Measurements from ENCODE around the gene EPHB2. TPM values are rescaled to one million over a fixed set of nuclear protein-coding genes. Genes with fewer than 3 reads are reported as not detected.
"Not testable (repeated sequence)": the region's sequence is repeated elsewhere in the genome, so short reads cannot be mapped to it uniquely, and the experiment has no call there.

Gene EPHB2
- total RNA-seq, 1 donor from 2014 or later: 14.6 TPM

DNA sequence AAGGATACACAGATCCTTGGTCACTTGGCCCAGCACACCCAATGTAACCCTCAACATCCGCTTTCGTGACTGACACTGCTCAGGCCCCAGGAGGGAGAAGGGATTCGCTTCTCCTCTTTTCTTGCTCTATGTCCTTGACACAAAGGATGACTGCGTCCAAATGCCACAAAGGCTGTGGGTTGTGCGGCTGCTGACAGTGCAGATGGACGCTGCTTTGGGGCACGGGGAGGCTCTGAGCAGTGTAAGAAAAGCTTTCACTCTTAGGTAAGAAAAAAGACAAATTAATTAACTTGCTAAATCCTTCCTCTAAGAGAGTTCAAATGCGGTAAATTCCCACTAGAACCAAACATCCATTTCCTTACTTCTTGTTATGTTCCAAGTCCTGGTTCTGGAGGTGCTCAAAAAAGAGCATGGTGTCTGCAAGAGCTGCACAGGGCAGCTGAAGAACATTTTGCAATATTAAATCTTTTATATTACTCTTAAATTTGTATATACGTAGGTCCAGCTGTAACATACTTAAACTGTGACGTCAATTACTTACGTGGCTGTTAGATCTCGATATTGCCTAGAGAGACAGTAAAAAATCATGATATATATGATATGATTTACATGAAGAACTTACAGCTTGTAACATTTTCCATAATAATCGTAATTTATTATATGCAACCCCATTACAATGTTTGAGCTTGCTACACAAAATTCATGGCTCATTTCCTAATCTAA lies 19.4 kb upstream of the EPHB2 start:
- DNase-seq (ENCODE audit: low spot score): no peak

DNA sequence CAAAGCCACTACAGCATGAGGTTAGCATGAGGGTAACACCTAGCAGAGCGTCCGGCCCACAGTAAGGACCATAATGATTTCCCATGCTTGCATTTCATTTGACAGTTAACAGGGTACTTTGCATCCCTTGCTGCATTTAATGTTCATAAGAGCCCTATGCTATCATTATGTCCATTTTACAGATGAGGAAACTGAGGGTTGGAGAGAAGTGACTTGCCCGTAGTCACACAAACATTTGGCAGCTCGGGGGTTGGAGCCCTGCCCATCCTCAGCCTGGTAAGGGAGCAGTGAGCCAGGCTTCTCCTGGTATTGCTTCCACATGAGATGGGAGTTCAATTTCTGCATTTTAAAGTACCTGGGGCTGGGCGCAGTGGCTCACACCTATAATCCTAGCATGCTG lies 16.5 kb upstream of the EPHB2 start:
- DNase-seq (ENCODE audit: low spot score): no peak

DNA sequence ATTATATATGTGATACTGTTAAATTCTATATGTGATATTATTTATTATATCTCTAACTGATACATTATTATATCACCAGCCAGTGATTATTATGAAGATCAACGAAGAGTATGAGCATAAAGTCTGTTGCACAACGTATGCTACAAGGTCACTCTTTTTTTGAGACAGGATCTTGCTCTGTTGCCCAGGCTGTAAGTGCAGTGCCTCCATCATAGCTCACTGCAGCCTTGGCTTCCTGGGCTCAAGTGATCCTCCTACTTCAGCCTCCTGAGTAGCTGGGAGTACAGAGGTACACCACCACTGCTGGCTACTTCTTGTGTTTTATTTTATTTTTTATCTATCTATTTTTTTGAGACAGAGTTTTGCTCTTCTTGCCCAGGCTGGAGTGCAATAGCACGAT lies 14.0 kb upstream of the EPHB2 start:
- no peak for DNase-seq (ENCODE audit: low spot score)

DNA sequence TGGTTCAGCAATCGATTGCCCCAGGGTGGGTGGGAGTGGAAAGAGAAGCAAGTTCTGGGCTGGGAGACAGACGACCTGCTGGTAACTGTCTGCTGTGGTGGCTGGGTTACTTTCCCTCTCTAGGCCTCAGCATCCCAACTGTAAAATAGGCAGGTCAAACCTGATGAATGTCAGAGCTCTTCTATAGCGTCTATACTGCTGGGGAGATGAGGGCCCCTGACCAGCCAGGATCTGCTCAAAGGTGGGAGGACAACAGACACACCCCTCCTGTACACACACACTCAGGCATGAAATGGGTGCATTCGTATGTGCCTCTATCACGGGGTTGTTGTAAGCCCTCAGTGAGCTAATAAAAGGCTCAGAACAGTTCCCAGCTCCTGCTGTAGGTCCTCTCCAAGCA lies 12.7 kb upstream of the EPHB2 start:
- no peak for DNase-seq (ENCODE audit: low spot score)

DNA sequence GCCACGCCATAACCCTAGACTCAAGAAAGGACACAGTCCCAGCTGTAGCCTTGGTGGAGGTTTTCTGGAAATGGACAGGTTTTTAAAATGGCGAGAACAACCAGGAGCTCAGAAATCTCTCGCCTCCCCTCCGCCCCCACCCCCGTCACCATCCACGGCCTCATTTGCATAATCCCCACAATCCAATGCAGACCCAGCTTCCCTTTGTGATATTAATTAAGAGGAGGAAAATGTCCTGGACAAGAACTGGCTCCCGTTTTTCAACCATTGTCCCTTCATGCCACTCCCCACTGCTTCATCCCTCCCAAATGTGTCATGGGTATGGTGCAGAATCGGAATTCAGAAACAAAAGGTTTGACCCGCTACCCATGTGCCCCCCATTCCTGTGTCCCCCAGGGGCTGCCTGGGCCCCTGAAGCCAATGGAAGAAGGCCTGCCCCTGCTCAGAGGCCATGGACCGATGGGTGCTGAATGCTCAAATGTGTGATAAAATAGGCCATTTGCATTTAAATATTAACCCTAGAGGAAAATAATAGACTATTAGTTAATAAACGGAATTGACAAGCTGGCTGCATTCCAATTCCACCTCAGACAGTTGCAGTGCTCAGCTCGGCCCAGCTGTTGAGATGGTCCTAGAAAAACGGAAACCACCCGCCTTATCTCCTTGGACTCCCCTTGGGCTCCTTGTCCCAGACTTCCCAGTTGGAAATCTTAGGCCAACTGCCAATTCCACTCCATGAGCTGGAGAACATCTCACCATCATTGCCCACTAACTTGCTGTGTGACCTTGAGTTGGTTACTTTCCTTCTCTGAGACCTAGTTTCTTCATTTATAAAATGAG lies 10.7 kb upstream of the EPHB2 start:
- no peak for DNase-seq (ENCODE audit: low spot score)

DNA sequence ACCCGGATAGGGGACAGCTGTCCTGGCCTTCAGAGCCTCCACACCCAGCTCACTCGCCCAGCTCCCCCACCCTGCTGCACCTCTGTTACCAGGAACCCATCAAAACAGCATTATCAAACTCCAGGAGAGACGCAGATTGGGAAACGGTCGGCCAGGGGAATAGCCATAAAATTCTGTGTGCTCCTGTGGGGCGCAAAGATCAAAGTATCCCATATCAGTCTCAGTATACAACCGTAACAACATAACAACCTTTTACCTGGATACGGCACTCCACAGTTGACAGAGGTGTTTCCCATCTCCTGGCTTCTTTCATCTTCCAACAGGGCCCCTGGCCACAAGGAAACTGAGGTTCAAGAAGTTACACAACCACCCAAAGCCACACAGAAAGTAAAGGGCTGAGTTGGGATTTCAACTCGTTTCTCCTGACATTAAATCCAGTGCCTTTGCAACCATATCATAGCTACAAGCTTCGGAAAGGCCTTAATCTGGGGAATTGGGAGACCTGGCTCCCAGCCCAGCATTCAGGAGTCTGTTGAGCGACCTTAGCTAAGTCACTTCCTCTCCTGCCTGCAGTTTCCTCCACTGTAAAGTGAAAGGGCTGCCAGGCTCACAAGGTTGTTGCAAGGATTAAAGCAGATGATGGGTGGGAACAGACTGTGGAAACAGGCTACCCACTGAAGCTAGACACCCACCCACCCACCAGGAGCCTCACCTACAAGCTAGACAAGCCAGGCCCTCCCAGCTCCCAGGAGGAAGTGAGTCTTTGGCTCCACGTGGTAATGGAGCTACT lies 8.1 kb upstream of the EPHB2 start:
- no peak for DNase-seq (ENCODE audit: low spot score)

DNA sequence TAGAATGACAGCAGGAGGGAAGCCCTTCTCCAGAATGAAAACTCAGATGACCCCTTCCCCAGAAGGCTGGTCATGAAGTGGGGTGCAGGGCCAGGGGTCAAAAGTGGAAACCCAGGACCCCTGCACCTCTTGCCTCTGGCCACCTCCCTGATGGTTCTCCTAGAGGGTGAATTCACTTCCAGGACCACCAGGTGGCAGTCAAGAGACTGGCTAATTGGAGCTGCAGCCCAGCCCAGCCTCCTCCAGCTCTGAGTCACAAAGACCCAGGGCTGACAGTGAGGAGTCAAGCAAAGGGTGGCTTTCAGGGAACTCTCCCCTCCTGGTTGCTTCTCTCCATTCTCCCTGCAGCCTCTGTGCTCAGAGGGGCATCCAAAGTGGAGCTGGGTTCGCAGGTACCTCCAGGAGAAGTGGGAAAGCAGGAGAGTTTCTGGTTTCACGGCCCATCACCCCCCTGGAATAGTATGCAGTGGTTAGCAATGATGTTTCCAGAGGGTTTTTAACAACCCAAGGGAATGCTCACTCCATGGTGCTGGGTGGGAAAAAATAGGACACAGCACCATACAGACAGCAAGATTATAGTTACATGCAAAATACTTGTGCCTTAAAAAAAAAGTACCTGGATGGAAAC lies 6.1 kb upstream of the EPHB2 start:
- peak; percentile 89 for DNase-seq (ENCODE audit: low spot score)

DNA sequence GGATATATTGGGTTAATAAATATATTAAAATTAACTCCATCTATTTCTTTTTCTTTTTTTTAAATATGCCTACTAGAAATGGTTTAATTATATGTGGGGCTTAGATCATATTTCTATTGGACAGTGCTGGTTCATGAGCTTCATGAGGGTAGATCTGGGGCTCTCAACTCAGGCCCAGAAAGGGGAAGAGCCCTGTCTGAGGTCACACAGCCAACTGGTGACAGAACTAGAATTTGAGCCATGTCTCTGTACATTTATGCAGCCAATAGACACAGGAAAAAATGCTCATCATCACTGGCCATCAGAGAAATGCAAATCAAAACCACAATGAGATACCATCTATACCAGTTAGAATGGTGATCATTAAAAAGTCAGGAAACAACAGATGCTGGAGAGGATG lies 5.1 kb upstream of the EPHB2 start:
- DNase-seq (ENCODE audit: low spot score): no peak

DNA sequence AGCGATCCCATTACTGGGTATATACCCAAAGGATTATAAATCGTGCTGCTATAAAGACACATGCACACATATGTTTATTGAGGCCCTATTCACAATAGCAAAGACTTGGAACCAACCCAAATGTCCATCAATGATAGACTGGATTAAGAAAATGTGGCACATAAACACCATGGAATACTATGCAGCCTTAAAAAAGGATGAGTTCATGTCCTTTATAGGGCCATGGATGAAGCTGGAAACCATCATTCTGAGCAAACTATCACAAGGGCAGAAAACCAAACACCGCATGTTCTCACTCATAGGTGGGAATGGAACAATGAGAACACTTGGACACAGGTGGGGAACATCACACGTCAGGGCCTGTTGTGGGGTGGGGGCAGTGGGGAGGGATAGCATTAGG lies 4.5 kb upstream of the EPHB2 start:
- DNase-seq (ENCODE audit: low spot score): not testable (repeated sequence)

DNA sequence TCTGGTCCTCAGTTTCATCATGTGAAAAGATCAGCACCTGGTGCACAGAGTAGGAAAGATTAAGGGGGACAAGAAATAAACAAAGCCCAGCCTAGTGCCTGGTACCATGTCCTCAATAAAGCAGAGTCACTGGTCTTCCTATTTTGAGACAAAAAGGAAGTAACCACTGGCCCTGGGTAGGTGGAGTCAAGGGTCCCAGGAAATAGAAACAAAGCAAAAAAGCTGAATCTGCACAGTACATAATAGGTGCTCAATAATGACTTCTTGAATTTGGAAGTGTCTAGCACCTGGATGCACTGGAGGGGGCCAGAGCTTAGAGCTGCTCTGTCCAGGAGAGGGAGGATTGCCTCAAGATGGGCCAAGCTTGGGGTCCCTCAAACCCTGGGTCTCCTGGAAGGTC lies 1.9 kb upstream of the EPHB2 start:
- DNase-seq (ENCODE audit: low spot score): no peak

DNA sequence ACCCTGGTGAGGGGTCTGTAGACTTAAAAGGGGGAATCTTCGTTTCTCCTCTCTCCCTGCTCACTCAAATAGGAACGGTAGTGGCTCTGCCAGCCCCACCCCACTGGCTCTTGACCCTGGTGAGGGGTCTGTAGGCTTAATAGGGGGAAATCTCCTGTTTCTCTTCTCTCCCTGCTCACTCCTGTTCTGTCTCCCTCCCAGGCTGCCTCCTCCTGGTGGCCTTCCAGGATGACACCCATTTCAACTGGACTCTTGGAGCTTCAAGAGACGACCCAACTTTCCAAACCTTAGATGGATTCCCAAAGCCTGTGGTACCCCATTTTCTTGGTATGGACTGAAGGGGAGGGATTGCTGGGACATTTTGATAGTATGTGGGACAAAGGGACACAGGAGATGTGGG lies 1.4 kb upstream of the EPHB2 start:
- DNase-seq (ENCODE audit: low spot score): no peak

DNA sequence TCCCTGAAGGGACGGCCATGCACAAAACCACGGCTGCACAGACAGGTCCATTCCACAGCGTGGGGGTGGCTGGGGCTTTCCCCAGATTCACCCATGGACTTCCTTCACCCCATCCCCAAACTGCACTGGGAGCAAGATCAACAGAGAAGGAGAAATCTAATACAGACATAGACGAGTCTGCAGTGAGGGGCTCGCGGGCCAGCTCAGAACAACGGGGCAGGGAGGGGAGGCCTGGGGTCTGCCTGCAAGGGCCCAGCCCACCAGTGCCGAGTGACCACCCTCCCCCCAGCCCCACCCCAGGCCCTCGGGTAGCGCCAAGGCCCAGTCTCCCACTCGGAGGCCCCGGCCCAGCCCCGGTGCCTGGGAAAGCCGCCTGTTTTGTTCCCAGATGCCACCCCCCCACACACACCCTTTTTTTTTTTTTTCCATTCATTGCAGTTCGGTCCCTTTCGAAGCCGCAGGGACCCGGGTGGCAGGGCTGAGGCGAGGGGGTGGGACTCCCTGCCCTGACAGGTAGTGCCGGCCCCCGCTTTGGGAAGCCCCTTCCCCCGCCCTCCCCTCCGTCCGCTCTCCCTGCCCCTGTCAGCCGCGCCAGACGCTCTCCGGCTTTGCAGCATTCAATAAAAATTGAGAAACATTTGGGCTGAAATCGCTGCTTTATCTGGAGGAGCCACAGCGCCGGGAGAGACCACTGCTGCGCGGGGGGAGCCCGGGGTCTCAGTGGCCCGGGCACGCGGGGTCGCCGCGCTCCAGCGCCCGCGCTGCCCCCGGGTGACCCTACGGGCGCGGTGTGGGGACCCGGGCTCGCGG lies 543 bp upstream of the EPHB2 start:
- no peak for DNase-seq (ENCODE audit: low spot score)

DNA sequence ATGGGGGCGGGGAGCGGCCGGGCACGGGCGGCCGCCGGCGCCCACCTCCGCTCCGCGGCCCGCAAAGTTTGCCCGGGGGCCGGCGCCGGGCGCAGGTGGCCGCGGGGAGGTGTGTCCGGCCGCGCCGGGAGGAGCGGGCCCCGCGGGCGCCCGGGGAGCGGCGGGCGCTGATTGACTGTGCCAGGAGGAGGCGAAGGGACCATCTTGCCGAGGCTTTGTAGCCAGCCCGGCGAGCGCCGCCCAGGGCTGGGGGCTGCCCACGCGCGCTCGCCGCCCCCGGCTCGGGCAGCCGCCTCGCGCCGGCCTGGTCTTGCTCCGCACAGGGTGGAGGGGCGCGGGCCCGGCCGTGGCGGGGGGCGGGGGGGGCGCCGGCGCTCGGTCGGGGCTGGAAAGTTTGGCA lies 432 bp downstream of the EPHB2 start:
- no peak for DNase-seq (ENCODE audit: low spot score)

DNA sequence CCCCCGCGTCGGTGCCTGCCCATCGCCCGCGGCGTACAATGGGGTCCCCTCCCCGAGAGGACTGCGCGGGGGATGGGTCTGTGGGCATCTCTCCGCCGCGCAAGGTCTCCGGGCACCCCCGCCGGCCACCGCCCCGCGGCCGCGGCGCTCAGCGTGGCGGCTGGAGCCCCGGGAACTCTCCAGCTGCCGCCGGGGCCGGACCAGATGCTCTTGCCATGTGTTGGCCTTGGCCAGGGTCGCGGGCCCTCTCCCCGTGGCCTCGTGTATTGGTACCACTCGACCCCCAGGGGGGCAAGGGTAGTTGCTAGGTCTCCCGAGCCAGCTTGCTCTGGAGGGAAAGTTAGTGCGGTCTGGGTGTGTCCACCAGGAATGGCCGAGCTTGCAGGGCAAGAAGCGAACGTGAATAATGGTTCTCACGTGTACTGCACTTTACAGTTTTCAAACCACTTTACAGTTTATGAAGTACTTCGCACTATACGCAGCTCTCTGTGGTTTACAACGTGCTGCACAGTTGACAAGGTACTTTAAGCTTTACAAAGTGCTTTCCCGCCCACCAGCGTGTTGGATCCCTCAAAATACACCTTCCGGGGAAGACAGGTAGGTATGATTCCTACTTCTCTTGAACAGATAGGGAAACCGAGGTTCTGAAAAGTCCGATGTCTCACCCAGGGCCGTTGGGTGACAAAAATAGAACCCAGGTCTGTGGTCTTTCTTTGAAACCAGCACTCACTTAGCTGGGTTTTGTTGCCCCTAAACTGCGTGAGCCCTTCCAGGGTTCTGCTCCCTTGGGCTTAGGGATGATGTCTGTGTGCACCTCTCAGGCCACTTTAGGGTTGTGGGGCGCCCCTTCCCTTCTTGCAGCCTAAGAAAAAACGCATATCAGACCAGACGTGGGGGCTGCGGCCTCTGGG lies 1.2 kb downstream of the EPHB2 start:
- no peak for DNase-seq (ENCODE audit: low spot score)

DNA sequence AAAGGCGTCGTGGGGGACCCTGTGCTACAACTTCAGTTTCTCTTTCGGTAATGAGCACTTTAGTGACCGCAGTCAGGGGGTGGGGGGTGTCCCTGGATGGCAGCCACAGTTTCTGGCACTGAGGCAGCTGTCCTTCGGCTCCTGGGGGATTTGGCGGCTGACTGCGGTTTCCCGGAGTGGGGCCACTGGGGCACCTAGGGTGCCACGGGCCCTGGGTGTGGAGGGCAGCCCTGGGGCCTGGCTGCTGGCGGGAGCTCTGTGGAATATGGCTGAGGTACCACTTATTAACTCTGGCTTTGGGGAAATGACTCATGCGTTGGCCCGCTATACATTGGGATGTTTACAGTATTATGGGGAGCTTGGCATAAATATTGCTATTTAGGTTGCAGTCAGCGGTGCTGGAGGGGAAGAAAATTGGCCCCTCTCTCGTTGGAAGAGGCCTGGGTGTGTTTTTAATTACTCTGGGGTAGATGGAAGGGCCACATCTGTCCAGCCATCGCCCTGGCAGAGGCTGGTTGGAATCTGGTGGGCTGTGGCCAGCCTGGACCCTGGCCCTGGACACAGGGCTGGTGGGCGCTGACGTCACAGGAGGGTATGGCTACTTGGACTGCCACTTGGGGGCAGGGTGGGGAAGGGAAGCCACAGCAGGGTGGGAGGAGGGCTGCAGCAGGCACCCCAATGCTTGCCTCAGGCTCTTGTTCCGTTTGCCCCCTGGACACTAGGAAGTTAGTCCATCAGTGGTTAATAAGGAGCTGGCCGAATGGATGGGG lies 2.0 kb downstream of the EPHB2 start:
- no peak for DNase-seq (ENCODE audit: low spot score)

DNA sequence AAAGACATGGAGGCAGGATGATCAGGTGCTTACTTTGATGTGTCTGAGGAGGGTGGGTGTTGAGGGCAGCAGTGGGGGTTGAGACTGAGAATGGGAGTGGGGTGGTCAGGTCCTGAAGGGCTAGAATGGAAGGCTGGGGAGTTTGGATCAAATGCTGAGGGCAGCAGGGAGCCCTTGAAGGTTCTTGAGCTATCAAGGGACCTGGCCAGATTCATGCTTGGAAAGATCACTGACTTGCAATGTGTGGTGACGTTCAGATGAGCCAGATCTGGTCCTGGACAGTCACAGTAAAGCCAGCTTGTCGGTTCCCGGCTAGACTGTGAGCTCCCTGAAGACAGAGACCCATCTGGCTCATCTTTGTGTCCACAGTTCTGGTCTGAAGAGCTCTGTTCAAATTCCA lies 3.8 kb downstream of the EPHB2 start:
- DNase-seq (ENCODE audit: low spot score): no peak

DNA sequence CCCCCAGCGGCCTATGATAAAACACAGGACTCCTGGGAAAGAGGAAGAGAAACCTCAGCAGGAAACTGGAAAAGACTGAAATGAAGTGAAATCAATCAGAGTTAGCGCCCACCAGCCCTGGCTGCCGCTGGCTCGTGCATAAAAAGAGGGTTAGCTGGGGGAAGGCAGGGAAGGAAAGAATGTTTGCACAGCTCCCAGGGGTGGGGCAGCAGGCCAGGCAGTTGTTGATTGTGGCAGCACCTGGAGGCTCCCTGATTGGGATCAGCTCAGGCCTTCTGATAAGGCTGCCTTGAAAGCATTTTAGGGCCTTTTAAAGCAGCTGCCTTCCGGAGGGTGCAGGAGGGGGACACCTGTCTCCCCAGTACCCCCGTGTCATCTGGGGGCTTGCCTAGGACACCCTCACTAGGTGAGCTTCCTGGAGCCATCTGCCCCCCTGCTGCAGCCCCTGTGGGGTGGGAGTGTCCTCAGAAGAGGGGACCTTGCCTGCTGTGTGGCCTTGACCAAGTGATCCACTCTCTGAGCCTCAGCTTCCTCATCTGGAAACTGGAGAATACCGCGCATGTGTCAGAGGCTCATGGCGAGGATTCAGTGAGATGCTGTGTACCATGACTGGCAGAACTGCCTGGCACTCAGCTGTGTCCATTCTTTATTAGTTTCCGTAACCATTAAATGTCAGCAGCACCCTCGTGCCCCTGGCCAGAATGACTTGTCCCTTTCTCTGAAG lies 6.6 kb downstream of the EPHB2 start:
- no peak for DNase-seq (ENCODE audit: low spot score)

DNA sequence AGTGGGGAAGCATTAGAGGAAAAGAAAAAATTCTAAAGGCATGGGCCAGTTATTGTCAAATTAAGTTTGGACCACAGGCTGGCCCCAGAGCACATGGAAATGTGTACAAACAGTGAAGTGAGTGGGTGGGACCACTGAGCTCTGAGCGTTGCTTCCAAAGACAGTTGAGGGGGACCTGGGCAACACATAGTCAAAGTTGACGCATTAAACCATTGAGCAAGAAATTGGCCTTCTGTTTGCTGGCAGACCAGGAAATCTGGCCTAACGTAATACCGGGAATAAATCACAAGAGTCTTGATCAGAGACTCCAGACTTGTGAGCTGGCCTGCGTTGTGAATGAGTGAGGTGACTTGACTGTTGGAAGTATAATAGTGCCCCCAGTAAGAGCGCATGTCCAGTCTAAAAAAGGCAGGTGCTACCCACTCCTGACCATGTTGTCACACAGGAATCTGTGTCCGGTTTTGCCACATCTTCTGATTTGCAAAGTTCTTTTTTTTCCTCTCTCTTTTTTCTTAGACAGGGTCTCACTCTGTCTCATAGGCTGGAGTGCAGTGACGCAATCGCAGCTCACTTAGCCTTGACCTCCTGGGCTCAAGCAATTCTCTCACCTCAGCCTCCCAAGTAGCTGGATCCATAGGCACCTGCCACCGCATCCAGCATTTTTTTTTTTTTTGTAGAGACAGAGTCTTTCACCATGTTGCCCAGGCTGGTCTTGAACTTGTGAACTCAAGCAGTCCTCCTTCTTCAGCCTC lies 10.7 kb downstream of the EPHB2 start:
- no peak for DNase-seq (ENCODE audit: low spot score)

Data from ureter (tissue), 1 donor.